GM12878 (cell line): ENCODE data around the gene TMPRSS7. TPM values are rescaled to one million over a fixed set of nuclear protein-coding genes. Genes with fewer than 3 reads are reported as not detected.

Experiments
- ATF2 ChIP-seq: IDR thresholded peaks from 2 replicates; pipeline ENCODE4 v1.6.1; 2012; ENCODE audit warnings: low read length, inconsistent platforms
- ATF7 ChIP-seq: fragments of 450-650 bp; IDR thresholded peaks from 2 replicates; pipeline ENCODE4 v1.6.1; 2016; ENCODE audit warnings: low read depth, mild to moderate bottlenecking
- EP300 ChIP-seq, 2 experiments: fragments of 150-350 bp in 1 of 2; IDR thresholded peaks; 2 replicates each; pipeline ENCODE4 v1.6.1; 2011 to 2012; ENCODE audit warnings: low read depth in 2 of 2, low read length in 2 of 2, borderline replicate concordance in 1 of 2, improper control_type of control experiment in 1 of 2, inconsistent platforms in 1 of 2; ENCODE audit not compliant: control insufficient read depth in 1 of 2
- KLF5 ChIP-seq: fragments of 450-650 bp; IDR thresholded peaks from 2 replicates; pipeline ENCODE4 v1.6.1; 2014; ENCODE audit warnings: mild to moderate bottlenecking; ENCODE audit not compliant: partially characterized antibody
- MTA3 ChIP-seq: IDR thresholded peaks from 2 replicates; pipeline ENCODE4 v1.6.1; 2012; ENCODE audit warnings: low read length, inconsistent platforms, borderline replicate concordance
- NFYB ChIP-seq: IDR thresholded peaks from 2 replicates; pipeline ENCODE4 v1.6.1; 2011; ENCODE audit warnings: low read depth, mild to moderate bottlenecking, low read length, improper control_type of control experiment, moderate library complexity; ENCODE audit not compliant: insufficient read depth
- NR2C2 ChIP-seq: IDR thresholded peaks from 2 replicates; pipeline ENCODE4 v1.6.1; 2011; ENCODE audit warnings: borderline replicate concordance, low read depth; ENCODE audit not compliant: control insufficient read depth, insufficient read length
- RAD21 ChIP-seq: IDR thresholded peaks from 2 replicates; pipeline ENCODE4 v1.6.1; 2011; ENCODE audit warnings: mild to moderate bottlenecking, low read depth, low read length, moderate library complexity; ENCODE audit not compliant: insufficient read depth
- SMC3 ChIP-seq: IDR thresholded peaks from 2 replicates; pipeline ENCODE4 v1.6.1; 2011; ENCODE audit warnings: low read length, improper control_type of control experiment, borderline replicate concordance
- SREBF2 ChIP-seq: IDR thresholded peaks from 2 replicates; pipeline ENCODE4 v1.6.1; 2012; ENCODE audit warnings: mild to moderate bottlenecking, low read length
- TAF1 ChIP-seq: IDR thresholded peaks from 2 replicates; pipeline ENCODE4 v1.6.1; 2011; ENCODE audit warnings: mild to moderate bottlenecking, low read depth, low read length, borderline replicate concordance
- TBL1XR1 ChIP-seq: IDR thresholded peaks from 2 replicates; pipeline ENCODE4 v1.6.1; 2012; ENCODE audit warnings: low read depth, low read length, improper control_type of control experiment
- TCF12 ChIP-seq: IDR thresholded peaks from 2 replicates; pipeline ENCODE4 v1.6.1; 2011; ENCODE audit warnings: low read depth, mild to moderate bottlenecking, low read length
- YY1 ChIP-seq: IDR thresholded peaks from 2 replicates; pipeline ENCODE4 v1.6.1; 2011; ENCODE audit warnings: low read depth, mild to moderate bottlenecking, low read length
- ZBTB33 ChIP-seq: fragments of 450-650 bp; IDR thresholded peaks from 2 replicates; pipeline ENCODE4 v1.6.1; 2017; ENCODE audit warnings: mild to moderate bottlenecking
- polyA plus RNA-seq, 11 experiments: library from polyadenylated mRNA; depleted of rRNA in 4 of 11; unstranded in 6 of 11; stranded (reverse) in 5 of 11; fragments of >200 nt; fragmentation: Nextera tagmentation in 4 of 11; fragmentation: Illumina TruSeq in 1 of 11; extraction: Ambion mirVana in 4 of 11; extraction: Trizol in 1 of 11; gene quantifications; 1 replicate in 1 of 11; 2 replicates in 10 of 11; pipeline versions ENCODE4 v1.2.1 to v1.2.3, GENCODE V29; 2011 to 2016; ENCODE audit warnings: inconsistent platforms in 2 of 11, missing spikeins in 2 of 11, low read depth in 1 of 11
- total RNA-seq, 4 experiments: library from RNA; depleted of rRNA in 3 of 4; stranded (reverse); fragments of >200 nt in 3 of 4; fragmentation: Illumina TruSeq in 1 of 4; extraction: Trizol in 1 of 4; gene quantifications; 2 replicates each; pipeline versions ENCODE4 v1.2.1 to v1.2.3, GENCODE V29; 2013 to 2021

TMPRSS7 gene
- total and polyA plus RNA-seq, 10 of the 15 experiments (the other 5 are each of a cell fraction or from before 2014, with no cell fraction given), result 0.03 TPM; not detected in 9

GRCh38 chr3:111989061-111989678 is 45.4 kb upstream of the TMPRSS7 start (continued):
- no peak for TF ChIP-seq ATF2
- TF ChIP-seq YY1, result 0 out of 2 replicates have a peak, but pooled peaks have one; percentile 46
- TF ChIP-seq MTA3, result no peak
- no peak for TF ChIP-seq TBL1XR1
- no peak for TF ChIP-seq NR2C2
- peak; percentile 63; the same call in 1 of the 2 replicates for TF ChIP-seq SMC3
- TF ChIP-seq SREBF2, result no peak
- TF ChIP-seq TCF12, result peak; percentile 36; the same call in 1 of the 2 replicates
- no peak for TF ChIP-seq EP300 (IDR thresholded peaks at IDR 0.05; ENCODE audit: borderline replicate concordance in 1 of 2, control insufficient read depth in 1 of 2, low read depth in 2 of 2, low read length in 2 of 2)
- no peak for TF ChIP-seq ATF7
- no peak for TF ChIP-seq TAF1
- no peak for TF ChIP-seq ZBTB33
- peak; percentile 65 for TF ChIP-seq RAD21
- TF ChIP-seq NFYB, result no peak
- no peak for TF ChIP-seq KLF5
